H1 (cell line): ENCODE measurements around the gene TNNC1. TPM values are rescaled to one million over a fixed set of nuclear protein-coding genes. Genes with fewer than 3 reads are reported as not detected.

ENCODE experiments used
- CTCF ChIA-PET: fragments of 300-600 bp; sonication (Branson Sonifier 250); formaldehyde crosslinking; loops from one replicate; lab custom pipeline; 2021; ENCODE audit not compliant: partially characterized antibody; lab: Charles Lee
- POLR2A ChIA-PET: fragments of 300-600 bp; sonication (Branson Sonifier 250); formaldehyde crosslinking; loops from one replicate; lab custom pipeline; 2021; ENCODE audit warnings: inconsistent platforms; ENCODE audit not compliant: partially characterized antibody; lab: Charles Lee
- DNase-seq, 2 experiments: peaks; one replicate each; pipeline versions ENCODE4 v3.0.0 to v3.0.0-alpha.2; 2010 to 2022; ENCODE audit warnings: low spot score in 2 of 2, low read depth in 1 of 2, mixed read lengths in 1 of 2
- FAIRE-seq: peaks from 2 replicates; lab custom pipeline; 2011; peaks lifted over from hg19 to GRCh38; lab: Jason Lieb, UNC
- H2AFZ ChIP-seq: 2 replicates; pipeline ENCODE4 v1.8.1; 2012; ENCODE audit warnings: low read length, inconsistent platforms
- H2AK5ac ChIP-seq: 2 replicates; pipeline ENCODE4 v1.6.1; 2013; ENCODE audit warnings: low read depth, low read length
- H2BK120ac ChIP-seq: replicated peaks from 2 replicates; pipeline ENCODE3; 2013; ENCODE audit warnings: low read depth, low read length, inconsistent platforms
- H2BK12ac ChIP-seq: 2 replicates; pipeline ENCODE4 v1.6.1; 2013; ENCODE audit warnings: low read depth, low read length
- H2BK15ac ChIP-seq: 2 replicates; pipeline ENCODE4 v1.6.1; 2013; ENCODE audit warnings: low read length
- H2BK20ac ChIP-seq: 2 replicates; pipeline ENCODE4 v1.6.1; 2013; ENCODE audit warnings: low read length
- H2BK5ac ChIP-seq: 2 replicates; pipeline ENCODE4 v1.6.1; 2013; ENCODE audit warnings: low read depth, low read length
- H3K14ac ChIP-seq: 2 replicates; pipeline ENCODE4 v1.6.1; 2013; ENCODE audit warnings: inconsistent platforms; ENCODE audit not compliant: insufficient read length
- H3K18ac ChIP-seq: 2 replicates; pipeline ENCODE4 v1.6.1; 2013; ENCODE audit warnings: low read length; ENCODE audit errors: extremely low read depth
- H3K23ac ChIP-seq: 2 replicates; pipeline ENCODE4 v1.6.1; 2013; ENCODE audit warnings: inconsistent platforms; ENCODE audit not compliant: insufficient read length
- H3K23me2 ChIP-seq: 2 replicates; pipeline ENCODE4 v1.6.1; 2013; ENCODE audit warnings: low read depth, low read length
- H3K27ac ChIP-seq: 2 replicates; pipeline ENCODE4 v1.6.1; 2011; ENCODE audit warnings: low read depth, low read length, inconsistent platforms
- H3K27me3 ChIP-seq, 4 experiments: replicated peaks in 1 of 4; 1 replicate in 1 of 4; 2 replicates in 3 of 4; pipeline versions ENCODE4 v1.6.1 to v1.8.1; 2011 to 2013; ENCODE audit warnings: low read length in 3 of 4, mild to moderate bottlenecking in 3 of 4, inconsistent platforms in 2 of 4, mixed read lengths in 2 of 4, moderate library complexity in 1 of 4; ENCODE audit not compliant: control insufficient read depth in 3 of 4, insufficient read depth in 3 of 4; ENCODE audit errors: extremely low read depth in 1 of 4
- H3K36me3 ChIP-seq, 4 experiments: 2 replicates each; pipeline versions ENCODE4 v1.6.1 to v1.8.1; 2011 to 2013; ENCODE audit warnings: mild to moderate bottlenecking in 4 of 4, low read length in 3 of 4, moderate library complexity in 2 of 4, control low read depth in 1 of 4, inconsistent platforms in 1 of 4; ENCODE audit not compliant: insufficient read depth in 4 of 4, control insufficient read depth in 2 of 4
- H3K4ac ChIP-seq: replicated peaks from 2 replicates; pipeline ENCODE3; 2013; ENCODE audit warnings: low read length, low read depth, mixed read lengths, inconsistent platforms; ENCODE audit not compliant: insufficient read length
- H3K4me1 ChIP-seq, 4 experiments: replicated peaks in 1 of 4; 1 replicate in 1 of 4; 2 replicates in 3 of 4; pipeline versions ENCODE4 v1.6.1 to v1.8.1; 2011 to 2013; ENCODE audit warnings: low read length in 3 of 4, inconsistent platforms in 2 of 4, mixed read lengths in 1 of 4; ENCODE audit not compliant: insufficient read depth in 4 of 4, control insufficient read depth in 3 of 4
- H3K4me2 ChIP-seq, 2 experiments: 2 replicates each; pipeline versions ENCODE4 v1.6.1 to v1.8.1; 2011 to 2013; ENCODE audit warnings: low read depth in 2 of 2, low read length in 2 of 2, control low read depth in 1 of 2, inconsistent platforms in 1 of 2, mild to moderate bottlenecking in 1 of 2; ENCODE audit not compliant: insufficient read depth in 1 of 2
- H3K4me3 ChIP-seq, 4 experiments: fragments of 200-600, 300-600 bp in 1 of 4; sonication (generic), shearing (Covaris generic), sonication (Bioruptor Twin) in 1 of 4; 2 replicates each; pipeline versions ENCODE4 v1.5.1 to v1.8.1; 2011 to 2016; ENCODE audit warnings: low read length in 4 of 4, low read depth in 3 of 4, control low read depth in 2 of 4, inconsistent platforms in 2 of 4, mild to moderate bottlenecking in 2 of 4, mixed read lengths in 1 of 4, moderate library complexity in 1 of 4; ENCODE audit not compliant: insufficient read depth in 2 of 4; ENCODE audit errors: extremely low read depth in 1 of 4
- H3K56ac ChIP-seq: replicated peaks from 2 replicates; pipeline ENCODE3; 2013; ENCODE audit warnings: low read depth, mild to moderate bottlenecking, mixed read lengths, low read length, inconsistent platforms; ENCODE audit not compliant: insufficient read length
- H3K79me1 ChIP-seq: 2 replicates; pipeline ENCODE4 v1.6.1; 2013; ENCODE audit warnings: low read depth, low read length, control low read depth
- H3K79me2 ChIP-seq, 2 experiments: 2 replicates each; pipeline versions ENCODE4 v1.6.1 to v1.8.1; 2012 to 2013; ENCODE audit warnings: low read length in 2 of 2, mild to moderate bottlenecking in 2 of 2, inconsistent platforms in 1 of 2; ENCODE audit not compliant: insufficient read depth in 2 of 2, control insufficient read depth in 1 of 2
- H3K9ac ChIP-seq, 4 experiments: replicated peaks in 1 of 4; 1 replicate in 1 of 4; 2 replicates in 3 of 4; pipeline versions ENCODE4 v1.6.1 to v1.8.1; 2011 to 2013; ENCODE audit warnings: low read depth in 3 of 4, low read length in 3 of 4, control low read depth in 2 of 4, mild to moderate bottlenecking in 2 of 4, moderate library complexity in 2 of 4, inconsistent platforms in 1 of 4; ENCODE audit errors: extremely low read depth in 1 of 4
- H3K9me3 ChIP-seq, 2 experiments: 2 replicates each; pipeline versions ENCODE4 v1.6.1 to v1.8.1; 2012 to 2013; ENCODE audit warnings: mild to moderate bottlenecking in 2 of 2, moderate library complexity in 2 of 2, control low read depth in 1 of 2, inconsistent platforms in 1 of 2, low read depth in 1 of 2, low read length in 1 of 2, mixed read lengths in 1 of 2; ENCODE audit not compliant: insufficient read depth in 2 of 2
- H4K20me1 ChIP-seq, 2 experiments: replicated peaks in 1 of 2; 2 replicates each; pipeline versions ENCODE3 to v1.8.1; 2011 to 2013; ENCODE audit warnings: inconsistent platforms in 2 of 2, low read length in 2 of 2, mild to moderate bottlenecking in 1 of 2; ENCODE audit not compliant: insufficient read depth in 2 of 2, control insufficient read depth in 1 of 2
- H4K5ac ChIP-seq: 2 replicates; pipeline ENCODE4 v1.6.1; 2013; ENCODE audit warnings: low read length, low read depth, mixed read lengths, inconsistent platforms; ENCODE audit not compliant: insufficient read length
- H4K8ac ChIP-seq: 2 replicates; pipeline ENCODE4 v1.8.0; 2013; ENCODE audit warnings: mild to moderate bottlenecking, moderate library complexity, low read length, inconsistent platforms; ENCODE audit not compliant: insufficient read depth; ENCODE audit errors: extremely low read depth
- H4K91ac ChIP-seq: replicated peaks from 2 replicates; pipeline ENCODE3; 2013; ENCODE audit warnings: low read length, mixed read lengths, inconsistent platforms; ENCODE audit not compliant: insufficient read length
- CEBPB ChIP-seq: IDR thresholded peaks from 2 replicates; pipeline ENCODE4 v1.6.1; 2012; ENCODE audit warnings: low read depth, low read length
- EGR1 ChIP-seq: IDR thresholded peaks from 2 replicates; pipeline ENCODE4 v1.6.1; 2011; ENCODE audit warnings: low read depth, low read length, borderline replicate concordance
- EP300 ChIP-seq, 2 experiments: IDR thresholded peaks; 1 replicate in 1 of 2; 2 replicates in 1 of 2; pipeline ENCODE4 v1.6.1; 2011 to 2012; ENCODE audit warnings: low read depth in 2 of 2, low read length in 2 of 2, mild to moderate bottlenecking in 2 of 2, borderline replicate concordance in 1 of 2, inconsistent platforms in 1 of 2, moderate library complexity in 1 of 2
- JUND ChIP-seq: IDR thresholded peaks from 2 replicates; pipeline ENCODE4 v1.6.1; 2011; ENCODE audit warnings: mild to moderate bottlenecking, improper control_type of control experiment, low read length
- KDM4A ChIP-seq: IDR thresholded peaks from one replicate; pipeline ENCODE4 v1.7.1; 2012; ENCODE audit warnings: low read depth, mild to moderate bottlenecking, moderate library complexity, low read length, inconsistent platforms; ENCODE audit not compliant: severe bottlenecking
- KDM5A ChIP-seq: fragments of 200-600 bp; IDR thresholded peaks from 2 replicates; pipeline ENCODE4 v1.7.1; 2012; ENCODE audit warnings: mild to moderate bottlenecking, low read length, inconsistent platforms, mixed read lengths
- MAFK ChIP-seq: IDR thresholded peaks from 2 replicates; pipeline ENCODE4 v1.6.1; 2012; ENCODE audit warnings: low read depth, mild to moderate bottlenecking, improper control_type of control experiment, low read length
- POLR2A ChIP-seq, 2 experiments: IDR thresholded peaks; 1 replicate in 1 of 2; 2 replicates in 1 of 2; pipeline ENCODE4 v1.6.1; 2011; ENCODE audit warnings: low read depth in 2 of 2, low read length in 2 of 2, mild to moderate bottlenecking in 2 of 2; ENCODE audit errors: control extremely low read depth in 1 of 2
- RAD21 ChIP-seq, 2 experiments: IDR thresholded peaks in 1 of 2; conservative IDR thresholded peaks in 1 of 2; 2 replicates each; pipeline ENCODE4 v1.6.1; 2011; ENCODE audit warnings: low read depth in 2 of 2, low read length in 2 of 2, improper control_type of control experiment in 1 of 2, inconsistent platforms in 1 of 2, mild to moderate bottlenecking in 1 of 2, moderate library complexity in 1 of 2
- RNF2 ChIP-seq: fragments of 200-900, 300-1000 bp; sonication (generic); IDR thresholded peaks from 2 replicates; pipeline ENCODE4 v1.7.1; 2016; ENCODE audit warnings: borderline replicate concordance, low read depth, mild to moderate bottlenecking, antibody characterized with exemption, low read length; ENCODE audit not compliant: poor library complexity, severe bottlenecking; ENCODE audit errors: missing control alignments
- SIX5 ChIP-seq: IDR thresholded peaks from 2 replicates; pipeline ENCODE4 v1.6.1; 2011; ENCODE audit warnings: mild to moderate bottlenecking, low read depth, low read length
- SRF ChIP-seq: IDR thresholded peaks from 2 replicates; pipeline ENCODE4 v1.6.1; 2011; ENCODE audit warnings: mild to moderate bottlenecking, low read depth, low read length, moderate library complexity
- TAF7 ChIP-seq: optimal IDR thresholded peaks from 2 replicates; pipeline ENCODE3; 2011; ENCODE audit warnings: low read depth, mild to moderate bottlenecking, inconsistent platforms, low read length, moderate library complexity, borderline replicate concordance
- TCF12 ChIP-seq: IDR thresholded peaks from 2 replicates; pipeline ENCODE4 v1.6.1; 2011; ENCODE audit warnings: low read depth, mild to moderate bottlenecking, low read length
- WGBS, 2 experiments: shearing (Covaris generic) in 1 of 2; methylation state at CpG; one replicate each; pipeline versions ENCODE4 v1.1.6 to v1.1.7; 2013 to 2015; ENCODE audit warnings: low lambda C conversion rate in 2 of 2, mixed read lengths in 2 of 2, inconsistent platforms in 1 of 2, low coverage in 1 of 2, missing lambda C conversion rate in 1 of 2; ENCODE audit not compliant: insufficient replicate concordance in 2 of 2, insufficient coverage in 1 of 2, insufficient read length in 1 of 2; ENCODE audit errors: extremely low coverage in 1 of 2, missing lambda C conversion rate in 1 of 2; 5-methylcytosine and 5-hydroxymethylcytosine counted together
- polyA plus RNA-seq, 7 experiments: library from polyadenylated mRNA; depleted of rRNA in 3 of 7; stranded (reverse) in 5 of 7; unstranded in 2 of 7; fragments of >200 nt in 5 of 7; fragments of 200-250 nt in 2 of 7; gene quantifications; 1 replicate in 5 of 7; 2 replicates in 1 of 7; 4 replicates in 1 of 7; pipeline versions ENCODE4 v1.2.1 to v1.2.3, GENCODE V29; 2011 to 2013; ENCODE audit warnings: missing spikeins in 2 of 7, mixed read lengths in 2 of 7
- total RNA-seq: library from RNA; stranded (reverse); fragmentation: NEBNext Ultra II Directional; extraction: Animal tissue kit (Norgen Biotek cat#: 25700); gene quantifications from 2 replicates; pipeline ENCODE4 v1.2.1, GENCODE V29; 2021

TNNC1 gene
- total and polyA plus RNA-seq, 2 of the 8 experiments (the other 6 are each of a cell fraction or from before 2014, with no cell fraction given), result 5.8 to 16.4 TPM

GRCh38 chr3:52470920-52471319 is 17.1 kb upstream of the TNNC1 start:
- Histone ChIP-seq H2BK5ac (0 out of 2 replicates have a peak overlapping the region, but pooled peaks have one; percentile 3), H4K91ac (no peak overlapping the region), H3K56ac (no peak overlapping the region), H2BK20ac (no peak overlapping the region), H2BK15ac (no peak overlapping the region), H3K23me2 (no peaks in the 10 kb centered on the region), H3K14ac (no peak overlapping the region), H3K27ac (no peak overlapping the region), H2AFZ (no peak overlapping the region), H3K9me3 (no peaks in the 10 kb centered on the region), H3K9ac (no peak overlapping the region), H3K27me3 (no peaks in the 10 kb centered on the region; a peak in 1 of 7 replicates), H3K4me1 (no peaks in the 10 kb centered on the region; a peak in 3 of 7 replicates), H2AK5ac (no peak overlapping the region), H3K23ac (no peak overlapping the region), H3K4me3 (no peak overlapping the region), H3K4me2 (no peak overlapping the region), H3K79me1 (peaks cover 9% of the 10 kb centered on the region), H2BK120ac (no peak overlapping the region), H3K36me3 (peaks cover 19 to 45% (median 34%) of the 10 kb centered on the region in 4 experiments), H4K8ac (0 out of 2 replicates have a peak overlapping the region, but pooled peaks have one; percentile 15), H3K4ac (no peak overlapping the region), H3K18ac (no peak overlapping the region), H3K79me2 (peaks cover 0 to 8% of the 10 kb centered on the region in 2 experiments; a peak in 1 of 4 replicates), H4K20me1 (peaks cover 2 to 23% of the 10 kb centered on the region in 2 experiments), H2BK12ac (no peak overlapping the region), H4K5ac (no peak overlapping the region)
- DNase-seq (no peak), FAIRE-seq (no peak)
- ChIA-PET CTCF (interaction anchor here (0.5 to 8.1 kb wide), 21 partner anchors 9 to 350 kb away, joined by 3 to 79 read pairs (median 6); partner anchors contain the start of genes NISCH, SEMA3G and STAB1), POLR2A (interaction anchor here (0.8 to 1.6 kb wide), 3 partner anchors 14 to 21 kb away, joined by 3 to 7 read pairs (median 3); no protein-coding TSS in a partner anchor)
- WGBS, 2 experiments, result 95% methylated on average over 4 of the region's 4 CpGs; no CpG with 5 or more reads in 1 of the 2 experiments
- TF ChIP-seq EP300 (IDR thresholded peaks at IDR 0.05; ENCODE audit: borderline replicate concordance in 1 of 2, low read depth in 2 of 2, low read length in 2 of 2) (no peak), SIX5 (no peak), KDM5A (no peak), MAFK (no peak), RNF2 (no peak), TCF12 (no peak), POLR2A (IDR thresholded peaks at IDR 0.05; ENCODE audit: control extremely low read depth in 1 of 2, low read depth in 2 of 2, low read length in 2 of 2) (no peak), SRF (no peak), KDM4A (no peak), RAD21 (IDR thresholded peaks at IDR 0.05 in 1 of 2, conservative IDR thresholded peaks at IDR 0.05 in 1 of 2; ENCODE audit: low read depth in 2 of 2, low read length in 2 of 2) (no peak), CEBPB (no peak), JUND (no peak), TAF7 (no peak), EGR1 (no peak)
